Kidney epithelial cell (primary cell): ENCODE measurements around the gene ILDR1. TPM values are rescaled to one million over a fixed set of nuclear protein-coding genes. Genes with fewer than 3 reads are reported as not detected.

Experiments
- DNase-seq: peaks from one replicate; pipeline ENCODE4 v3.0.0-alpha.2; 2010; ENCODE audit warnings: low read depth
- H3K27me3 ChIP-seq: 2 replicates; pipeline ENCODE4 v1.6.0; 2011; ENCODE audit warnings: low read length; ENCODE audit not compliant: control insufficient read depth, insufficient read depth
- H3K36me3 ChIP-seq: 2 replicates; pipeline ENCODE4 v1.5.1; 2011; ENCODE audit warnings: low read length; ENCODE audit not compliant: control insufficient read depth, insufficient read depth
- H3K4me3 ChIP-seq: 2 replicates; pipeline ENCODE4 v1.5.1; 2011; ENCODE audit warnings: low read depth, mild to moderate bottlenecking, control low read depth, low read length
- total RNA-seq: library from RNA; depleted of rRNA; stranded (reverse); fragments of >200 nt; gene quantifications from 2 replicates; pipeline ENCODE4 v1.2.3, GENCODE V29; 2015
- TF ChIP-seq, protein P1 (sequence below): IDR thresholded peaks from 2 replicates; pipeline ENCODE4 v1.5.1; 2011; ENCODE audit warnings: mild to moderate bottlenecking, moderate library complexity, low read length, control low read depth, inconsistent platforms; ENCODE audit not compliant: insufficient read depth, poor library complexity, severe bottlenecking

The ILDR1 gene
- total RNA-seq, 1 donor from 2014 or later, result 3.7 TPM

DNA sequence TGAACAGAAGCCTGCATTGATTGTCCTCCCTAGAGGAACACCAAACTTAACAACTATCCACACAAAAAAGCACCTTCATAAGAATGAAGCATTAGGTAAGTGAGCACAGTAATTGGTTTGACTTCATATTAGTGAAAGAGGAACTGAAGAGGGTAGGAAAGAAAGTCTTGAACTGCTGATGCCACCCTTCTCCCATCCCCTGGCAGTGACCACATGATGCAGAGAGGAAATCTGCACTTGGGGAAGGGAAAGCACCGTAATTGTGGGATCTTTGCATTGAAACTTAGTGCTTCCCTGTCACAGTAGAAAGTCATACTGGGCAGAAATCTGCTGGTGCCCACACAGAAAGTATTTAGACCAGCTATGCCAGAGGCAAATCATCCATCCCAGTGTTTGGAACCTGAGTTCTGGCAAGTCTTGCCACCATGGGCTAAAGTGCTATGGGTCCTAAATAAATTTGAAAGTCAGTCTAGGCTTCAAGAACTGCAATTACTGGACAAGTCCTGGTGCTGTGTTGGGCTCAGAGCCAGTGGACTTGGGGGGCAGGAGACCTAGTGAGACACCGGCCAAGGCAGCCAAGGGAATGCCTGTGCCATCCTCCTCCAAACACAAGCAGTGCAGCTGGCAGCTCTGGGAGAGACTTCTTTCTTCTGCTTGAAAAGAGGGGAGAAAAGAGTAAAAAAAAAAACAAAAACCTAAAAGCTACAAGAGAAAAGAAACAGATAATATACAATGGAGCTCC, 64.2 kb downstream of the ILDR1 start:
- TF ChIP-seq, protein P1, sequence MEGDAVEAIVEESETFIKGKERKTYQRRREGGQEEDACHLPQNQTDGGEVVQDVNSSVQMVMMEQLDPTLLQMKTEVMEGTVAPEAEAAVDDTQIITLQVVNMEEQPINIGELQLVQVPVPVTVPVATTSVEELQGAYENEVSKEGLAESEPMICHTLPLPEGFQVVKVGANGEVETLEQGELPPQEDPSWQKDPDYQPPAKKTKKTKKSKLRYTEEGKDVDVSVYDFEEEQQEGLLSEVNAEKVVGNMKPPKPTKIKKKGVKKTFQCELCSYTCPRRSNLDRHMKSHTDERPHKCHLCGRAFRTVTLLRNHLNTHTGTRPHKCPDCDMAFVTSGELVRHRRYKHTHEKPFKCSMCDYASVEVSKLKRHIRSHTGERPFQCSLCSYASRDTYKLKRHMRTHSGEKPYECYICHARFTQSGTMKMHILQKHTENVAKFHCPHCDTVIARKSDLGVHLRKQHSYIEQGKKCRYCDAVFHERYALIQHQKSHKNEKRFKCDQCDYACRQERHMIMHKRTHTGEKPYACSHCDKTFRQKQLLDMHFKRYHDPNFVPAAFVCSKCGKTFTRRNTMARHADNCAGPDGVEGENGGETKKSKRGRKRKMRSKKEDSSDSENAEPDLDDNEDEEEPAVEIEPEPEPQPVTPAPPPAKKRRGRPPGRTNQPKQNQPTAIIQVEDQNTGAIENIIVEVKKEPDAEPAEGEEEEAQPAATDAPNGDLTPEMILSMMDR, result no peak
- Histone ChIP-seq H3K36me3 (no peaks in the 10 kb centered on the region), H3K27me3 (no peaks in the 10 kb centered on the region), H3K4me3 (no peak overlapping the region)
- DNase-seq, result no peak

DNA sequence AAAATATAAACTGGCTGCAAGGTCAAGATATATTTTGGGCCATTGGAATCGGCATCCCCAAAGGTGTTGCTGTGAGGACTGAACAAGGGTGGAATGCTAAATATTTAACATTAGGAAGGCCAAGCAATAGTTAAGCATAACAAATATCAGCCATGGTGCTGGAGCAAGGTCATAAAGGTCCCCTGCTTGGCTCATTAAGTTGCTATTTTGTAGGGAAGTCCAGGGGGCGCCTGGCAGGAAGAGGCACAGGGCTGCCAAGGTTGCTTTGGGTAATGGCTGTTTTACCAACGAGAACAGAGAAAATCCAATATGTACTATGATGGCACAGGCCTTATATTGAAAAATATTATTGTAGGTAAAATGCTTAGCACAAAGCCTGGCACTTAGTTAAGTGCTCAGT, 65.7 kb downstream of the ILDR1 start:
- no peak for DNase-seq
- no peaks in the 10 kb centered on the region for H3K36me3 ChIP-seq
- TF ChIP-seq, protein P1, result no peak

DNA sequence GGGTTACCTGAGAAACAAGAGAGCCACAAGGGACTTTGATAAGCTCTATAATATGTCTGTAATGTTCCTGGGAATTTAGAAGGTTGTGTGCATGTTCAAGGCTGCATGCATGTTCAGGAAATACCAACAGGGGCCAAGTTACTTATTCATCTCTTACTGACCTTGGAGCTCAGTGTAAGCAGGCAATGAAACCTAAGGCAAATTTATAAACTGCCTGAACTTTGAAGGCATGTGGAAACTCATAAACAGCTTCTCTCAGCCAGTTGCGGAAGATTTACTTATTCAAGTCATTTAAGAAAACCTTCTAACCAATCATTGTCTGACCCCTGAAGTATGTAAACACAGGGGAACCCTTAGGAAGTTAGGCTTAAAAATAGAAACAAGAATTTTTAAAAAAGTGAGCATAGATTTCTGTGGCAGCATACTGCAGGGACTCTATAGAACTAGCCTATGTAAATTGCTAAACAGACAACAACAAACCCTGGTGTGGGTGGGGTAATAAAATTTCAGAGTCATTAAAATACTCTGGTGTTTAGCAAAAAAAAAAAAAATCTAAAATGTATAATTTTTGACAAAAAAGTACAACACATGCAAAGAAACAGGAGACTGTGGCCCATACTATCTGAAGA, 70.6 kb downstream of the ILDR1 start:
- no peak for DNase-seq
- no peak overlapping the region for H3K4me3 ChIP-seq
- H3K27me3 ChIP-seq, result no peaks in the 10 kb centered on the region
- TF ChIP-seq, protein P1, result no peak
- H3K36me3 ChIP-seq, result no peaks in the 10 kb centered on the region

More for the DNA sequence above, 65.7 kb downstream of the ILDR1 start:
- Histone ChIP-seq H3K4me3 (no peak overlapping the region), H3K27me3 (no peaks in the 10 kb centered on the region)

DNA sequence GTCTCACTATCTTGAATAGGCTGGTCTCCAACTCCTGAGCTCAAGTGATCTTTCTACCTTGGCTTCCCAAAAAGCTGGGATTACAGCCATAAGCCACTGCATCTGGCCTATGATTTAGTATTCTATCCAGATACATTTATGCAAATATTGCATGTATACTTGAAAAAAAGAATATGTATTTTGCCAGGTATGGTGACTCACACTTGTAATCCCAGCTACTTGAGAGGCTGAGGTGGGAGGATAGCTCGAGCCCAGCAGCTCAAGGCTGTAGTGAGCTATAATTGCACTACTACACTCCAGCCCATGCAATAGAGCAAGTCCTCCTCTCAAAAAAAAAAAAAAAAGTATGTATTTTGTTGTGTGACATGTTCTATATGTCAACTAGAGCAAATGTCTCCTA, 73.4 kb downstream of the ILDR1 start:
- H3K4me3 ChIP-seq, result no peak overlapping the region
- DNase-seq, result no peak
- H3K27me3 ChIP-seq, result no peaks in the 10 kb centered on the region
- H3K36me3 ChIP-seq, result no peaks in the 10 kb centered on the region
- TF ChIP-seq, protein P1, result no peak

DNA sequence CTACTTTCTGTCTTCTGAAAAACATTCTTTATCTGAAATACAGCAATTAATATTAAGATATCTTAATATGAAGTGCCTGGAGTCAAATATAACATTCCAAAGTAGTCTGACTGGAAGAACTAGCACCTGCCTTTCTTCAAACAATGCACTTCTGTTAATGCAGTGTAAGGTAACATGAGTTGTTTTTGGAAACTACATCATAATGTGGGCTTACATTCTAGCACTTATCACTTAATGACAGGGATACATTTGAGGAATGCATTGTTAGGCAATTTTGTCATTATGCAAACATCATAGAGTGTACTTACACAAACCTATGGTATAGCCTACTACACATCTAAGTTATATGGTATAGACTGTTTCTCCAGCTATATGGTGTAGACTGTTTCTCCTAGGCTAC, 78.6 kb downstream of the ILDR1 start:
- no peak for DNase-seq
- Histone ChIP-seq H3K4me3 (no peak overlapping the region), H3K27me3 (no peaks in the 10 kb centered on the region), H3K36me3 (no peaks in the 10 kb centered on the region)
- TF ChIP-seq, protein P1, result no peak
